ENCODE results near the gene FBXL2.

DNA sequence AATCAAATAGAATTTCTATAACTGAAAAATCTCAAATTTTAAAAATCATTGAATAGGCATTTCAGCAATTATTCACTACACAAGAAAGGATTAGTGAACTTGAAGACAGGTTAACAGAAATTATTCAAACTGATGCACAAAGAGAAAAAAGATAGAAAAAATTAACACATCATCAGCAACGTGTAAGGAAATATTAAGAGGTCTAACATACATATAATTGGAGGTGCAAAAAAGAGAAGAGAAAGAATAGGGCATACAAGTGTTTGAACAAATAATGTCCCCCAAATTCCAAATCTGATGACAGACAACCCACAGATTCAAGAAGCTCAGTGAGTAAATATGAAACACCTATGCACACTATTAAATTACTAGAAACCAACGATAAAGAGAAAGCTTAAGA, 57.1 kb downstream of the FBXL2 start:
- no peak for TF ChIP-seq CTCF (conservative IDR thresholded peaks at IDR 0.05; ENCODE audit: low read length)
- TF ChIP-seq EZH2phosphoT487 (IDR thresholded peaks at IDR 0.05; ENCODE audit: borderline replicate concordance, low read depth, low read length) = no peak

Data from OCI-LY7 (cell line).